ENCODE results near the gene FRMD8.

FRMD8 gene

DNA sequence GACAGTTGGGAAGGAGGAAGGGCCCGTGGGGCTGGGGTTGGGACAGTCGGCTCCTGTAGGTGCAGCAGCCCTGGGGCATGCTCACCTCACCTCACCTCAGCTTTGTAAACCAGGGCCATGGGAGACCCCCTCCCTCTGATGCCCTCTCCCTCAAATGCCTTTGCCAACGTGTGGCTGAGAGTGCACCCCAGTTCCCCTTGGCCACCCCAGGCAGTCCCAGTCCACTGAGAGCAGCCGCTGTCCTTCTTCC, 31.9 kb downstream of the FRMD8 start:
- Histone ChIP-seq H3K36me3 (ENCODE audit: low read depth) (peaks cover 6% of the 10 kb centered on the region), H3K4me3 (ENCODE audit: severe bottlenecking) (no peak overlapping the region), H3K9me3 (ENCODE audit: severe bottlenecking) (no peaks in the 10 kb centered on the region), H3K27me3 (ENCODE audit: insufficient read depth, poor library complexity, severe bottlenecking) (no peaks in the 10 kb centered on the region), H3K4me1 (ENCODE audit: insufficient read depth, poor library complexity, severe bottlenecking) (peaks cover 35% of the 10 kb centered on the region), H3K27ac (ENCODE audit: poor library complexity, severe bottlenecking) (peak overlapping the region; percentile 97)
- no peak for TF ChIP-seq CTCF (IDR thresholded peaks at IDR 0.05; ENCODE audit: poor library complexity, severe bottlenecking)
- peak; percentile 61 for DNase-seq (ENCODE audit: low spot score)
- ATAC-seq (ENCODE audit: low read depth): no peak

- Histone ChIP-seq H3K4me1 (ENCODE audit: insufficient read depth, poor library complexity, severe bottlenecking) (peaks cover 35% of the 10 kb centered on the region), H3K27me3 (ENCODE audit: insufficient read depth, poor library complexity, severe bottlenecking) (no peaks in the 10 kb centered on the region), H3K4me3 (ENCODE audit: severe bottlenecking) (peak overlapping the region; percentile 12), H3K36me3 (ENCODE audit: low read depth) (peaks cover 11% of the 10 kb centered on the region), H3K27ac (ENCODE audit: poor library complexity, severe bottlenecking) (peak overlapping the region; percentile 97), H3K9me3 (ENCODE audit: severe bottlenecking) (no peaks in the 10 kb centered on the region)
- DNase-seq (ENCODE audit: low spot score) (peak; percentile 96), ATAC-seq (ENCODE audit: low read depth) (peak; percentile 45)
- no peak for TF ChIP-seq CTCF (IDR thresholded peaks at IDR 0.05; ENCODE audit: poor library complexity, severe bottlenecking)
Observed at GRCh38 chr11:65418681-65419459, 32.4 kb downstream of the FRMD8 start.

- Histone ChIP-seq H3K27ac (ENCODE audit: poor library complexity, severe bottlenecking) (peak overlapping the region; percentile 97), H3K4me1 (ENCODE audit: insufficient read depth, poor library complexity, severe bottlenecking) (peaks cover 35% of the 10 kb centered on the region), H3K27me3 (ENCODE audit: insufficient read depth, poor library complexity, severe bottlenecking) (no peaks in the 10 kb centered on the region), H3K4me3 (ENCODE audit: severe bottlenecking) (peak overlapping the region; percentile 12), H3K9me3 (ENCODE audit: severe bottlenecking) (no peaks in the 10 kb centered on the region), H3K36me3 (ENCODE audit: low read depth) (peaks cover 17% of the 10 kb centered on the region)
- ATAC-seq (ENCODE audit: low read depth) (no peak), DNase-seq (ENCODE audit: low spot score) (no peak)
- TF ChIP-seq CTCF (IDR thresholded peaks at IDR 0.05; ENCODE audit: poor library complexity, severe bottlenecking): no peak
Observed at GRCh38 chr11:65419460-65419771, 33.0 kb downstream of the FRMD8 start.

- Histone ChIP-seq H3K4me3 (ENCODE audit: severe bottlenecking) (peak overlapping the region; percentile 12), H3K9me3 (ENCODE audit: severe bottlenecking) (no peaks in the 10 kb centered on the region), H3K36me3 (ENCODE audit: low read depth) (peaks cover 22% of the 10 kb centered on the region), H3K27ac (ENCODE audit: poor library complexity, severe bottlenecking) (peak overlapping the region; percentile 97), H3K4me1 (ENCODE audit: insufficient read depth, poor library complexity, severe bottlenecking) (peaks cover 35% of the 10 kb centered on the region), H3K27me3 (ENCODE audit: insufficient read depth, poor library complexity, severe bottlenecking) (no peaks in the 10 kb centered on the region)
- no peak for TF ChIP-seq CTCF (IDR thresholded peaks at IDR 0.05; ENCODE audit: poor library complexity, severe bottlenecking)
- ATAC-seq (ENCODE audit: low read depth) (peak; percentile 28), DNase-seq (ENCODE audit: low spot score) (peak; percentile 88)
Observed at GRCh38 chr11:65419772-65420481, 33.5 kb downstream of the FRMD8 start.

GRCh38 chr11:65420506-65420905, 34.1 kb downstream of the FRMD8 start:
- H3K27me3 ChIP-seq (ENCODE audit: insufficient read depth, poor library complexity, severe bottlenecking): no peaks in the 10 kb centered on the region

More at GRCh38 chr11:65420506-65420905, 34.1 kb downstream of the FRMD8 start:
- no peak for TF ChIP-seq CTCF (IDR thresholded peaks at IDR 0.05; ENCODE audit: poor library complexity, severe bottlenecking)
- H3K4me1 ChIP-seq (ENCODE audit: insufficient read depth, poor library complexity, severe bottlenecking): peaks cover 35% of the 10 kb centered on the region
- H3K36me3 ChIP-seq (ENCODE audit: low read depth): peaks cover 28% of the 10 kb centered on the region
- no peaks in the 10 kb centered on the region for H3K9me3 ChIP-seq (ENCODE audit: severe bottlenecking)
- no peak for DNase-seq (ENCODE audit: low spot score)
- no peak overlapping the region for H3K4me3 ChIP-seq (ENCODE audit: severe bottlenecking)
- H3K27ac ChIP-seq (ENCODE audit: poor library complexity, severe bottlenecking): peak overlapping the region; percentile 97
- no peak for ATAC-seq (ENCODE audit: low read depth)

Data from RWPE2 (cell line).